ENCODE results near the gene G6PC2.

G6PC2 gene

DNA sequence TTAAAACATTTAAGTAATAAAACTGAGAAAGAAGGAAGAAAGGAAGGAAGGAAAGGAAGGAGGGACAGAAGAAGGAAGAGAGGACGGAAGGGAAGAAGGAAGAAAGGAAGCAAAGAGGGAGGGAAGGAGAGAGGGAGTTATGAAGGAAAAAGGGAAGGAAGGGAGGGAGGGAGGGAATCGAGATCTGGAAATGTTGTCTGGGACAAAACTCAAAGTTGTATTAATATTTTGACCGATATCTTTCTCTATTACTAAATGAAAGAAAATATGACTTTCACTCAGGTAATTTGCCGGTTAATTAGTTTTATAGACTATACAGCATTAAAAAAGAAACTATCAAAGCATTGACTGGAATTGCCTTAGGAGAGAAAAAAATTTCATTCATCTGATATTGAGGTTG, 44.4 kb downstream of the G6PC2 start:
- no peak for DNase-seq

DNA sequence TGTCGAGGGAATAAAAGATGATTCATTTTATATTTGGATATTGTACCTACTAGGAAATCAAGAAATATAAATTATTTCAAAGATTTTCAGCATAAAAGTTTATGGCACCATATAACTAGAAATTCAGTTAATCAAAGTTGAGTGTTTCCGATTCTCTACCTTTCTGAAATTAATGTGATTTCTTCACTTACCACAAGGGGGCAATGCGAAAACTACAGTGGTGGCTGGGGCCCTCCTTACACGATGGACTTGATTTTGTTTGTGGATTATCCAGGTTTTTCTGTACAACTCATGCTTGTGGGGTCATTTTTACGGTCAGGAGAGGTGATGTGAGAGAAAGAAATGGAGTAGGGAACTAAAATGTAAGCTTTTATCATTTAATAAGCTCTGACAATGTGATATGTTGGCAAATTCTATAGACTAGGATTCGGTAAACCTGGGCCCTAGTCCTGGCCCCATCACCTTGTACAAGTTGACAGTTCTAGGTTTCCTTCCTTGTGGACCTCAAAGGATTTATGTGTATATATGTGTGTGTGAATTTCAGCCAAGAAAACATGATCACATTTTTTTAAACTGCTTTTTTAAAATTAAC, 47.6 kb downstream of the G6PC2 start:
- DNase-seq, result no peak

DNA sequence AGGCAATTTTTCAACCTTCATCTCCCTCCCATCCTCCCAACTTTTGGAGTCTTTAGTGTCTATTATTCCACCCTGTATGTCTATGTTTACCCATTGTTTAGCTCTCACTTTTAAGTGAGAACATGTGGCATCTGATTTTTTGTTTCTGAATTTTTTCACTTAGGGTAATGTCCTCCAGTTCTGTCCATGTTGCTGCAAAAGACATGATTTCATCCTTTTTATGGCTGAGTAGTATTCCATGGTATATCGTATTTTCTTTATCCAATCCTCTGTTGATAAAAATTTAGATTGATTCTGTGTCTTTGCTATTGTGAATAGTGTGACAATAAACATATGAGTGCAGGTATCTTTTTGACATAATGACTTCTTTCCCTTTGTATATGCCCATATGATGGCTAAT, 48.2 kb downstream of the G6PC2 start:
- no peak for DNase-seq

DNA sequence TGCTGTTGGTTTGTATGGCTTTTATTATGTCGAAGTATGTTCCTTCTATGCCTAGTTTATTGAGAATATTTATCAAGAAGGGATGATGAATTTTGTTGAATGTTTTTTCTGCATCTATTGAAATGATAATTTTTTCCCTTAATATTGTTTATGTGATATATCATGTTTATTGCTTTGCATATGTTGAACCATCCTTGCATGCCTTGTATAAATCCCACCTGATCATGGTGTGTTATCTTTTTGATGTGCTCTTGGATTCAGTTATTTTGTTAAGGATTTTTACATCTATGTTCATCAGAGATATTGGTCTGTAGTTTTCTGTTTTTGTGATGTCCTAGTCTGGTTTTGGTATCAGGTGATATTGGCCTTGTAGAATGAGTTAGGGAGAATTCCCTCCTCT, 50.8 kb downstream of the G6PC2 start:
- no peak for DNase-seq

DNA sequence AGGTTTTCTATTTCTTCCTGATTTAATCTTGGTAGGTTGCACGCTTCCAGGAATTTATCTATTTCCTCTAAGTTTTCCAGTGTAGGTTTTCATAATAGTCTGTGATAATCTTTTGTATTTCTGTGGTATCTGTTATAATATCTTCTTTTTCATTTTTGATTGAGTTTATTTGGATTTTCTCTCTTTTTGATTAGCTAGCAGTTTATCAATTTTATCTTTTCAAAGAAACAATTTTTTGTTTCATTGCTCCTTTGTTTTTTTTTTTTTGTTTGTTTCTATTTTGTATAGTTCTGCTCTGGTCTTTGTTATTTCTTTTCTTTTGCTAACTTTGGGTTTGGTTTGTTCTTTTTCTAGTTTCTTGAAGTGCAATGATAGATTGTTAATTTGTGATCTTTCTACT, 51.3 kb downstream of the G6PC2 start:
- no peak for DNase-seq

DNA sequence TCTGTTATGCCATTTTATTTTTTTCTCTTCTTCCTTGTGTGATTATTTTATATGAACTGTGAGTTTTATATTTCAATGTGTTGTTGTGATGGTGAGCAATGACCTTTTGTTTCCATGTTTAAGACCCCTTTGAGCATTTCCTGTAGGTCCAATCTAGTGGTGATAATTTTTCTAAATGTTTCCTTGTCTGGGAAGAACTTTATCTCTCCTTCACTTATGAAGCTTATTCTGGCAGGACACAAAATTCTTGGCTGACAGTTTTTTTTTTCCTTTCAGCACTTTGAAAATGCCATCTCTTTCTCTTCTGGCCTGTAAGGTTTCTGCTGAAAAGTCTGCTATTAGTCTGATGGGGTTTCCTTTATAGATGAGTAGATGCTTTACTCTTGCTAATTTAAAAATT, 53.2 kb downstream of the G6PC2 start:
- DNase-seq, result no peak

DNA sequence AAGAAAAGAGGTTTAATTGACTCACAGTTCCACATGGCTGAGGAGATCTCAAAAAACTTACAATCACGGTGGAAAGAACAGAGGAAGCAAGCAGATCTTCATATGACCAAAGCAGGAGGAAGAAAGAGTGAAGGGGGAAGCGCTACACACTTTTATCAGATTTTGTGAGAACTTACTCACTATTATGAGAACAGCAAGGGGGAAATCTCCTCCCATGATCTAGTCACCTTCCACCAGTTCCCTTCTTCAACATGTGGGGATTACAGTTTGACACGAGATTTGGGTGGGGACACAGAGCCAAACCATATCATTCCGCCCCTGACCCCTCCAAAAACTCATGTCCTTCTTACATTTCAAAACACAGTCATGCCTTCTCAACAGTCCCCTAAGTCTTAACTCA, 54.2 kb downstream of the G6PC2 start:
- no peak for DNase-seq

DNA sequence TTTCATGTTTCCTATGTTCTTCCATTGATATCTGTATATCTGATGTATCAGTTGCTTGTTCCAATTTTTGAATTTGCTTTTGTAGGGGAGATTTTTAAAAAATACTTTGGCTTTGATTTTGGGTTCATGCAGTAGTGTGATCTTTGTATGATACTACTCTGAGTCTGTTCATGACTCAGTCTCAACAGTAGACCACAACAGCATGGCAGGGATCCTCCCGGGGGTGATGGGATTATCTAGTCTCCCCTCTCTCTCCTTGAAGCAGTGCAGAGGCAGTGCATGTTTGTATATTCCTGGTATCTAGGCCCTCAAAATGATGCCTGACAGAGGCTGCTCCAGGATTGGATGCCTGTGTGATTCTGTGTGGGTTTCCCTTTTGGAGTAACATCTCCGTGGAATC, 55.3 kb downstream of the G6PC2 start:
- no peak for DNase-seq

All from amygdala (tissue), 56 donors.